HUDEP-2 (cell line): Measurements from ENCODE around the gene CYP1A2.
"Not testable (repeated sequence)": the region's sequence is repeated elsewhere in the genome, so short reads cannot be mapped to it uniquely, and the experiment has no call there.

Experiments used
- DNase-seq, 76 experiments: peaks; one replicate each; lab custom pipeline; 2025; ENCODE audit not compliant: unreplicated experiment in 76 of 76; lab: John Stamatoyannopoulos, UW

The CYP1A2 gene

DNA sequence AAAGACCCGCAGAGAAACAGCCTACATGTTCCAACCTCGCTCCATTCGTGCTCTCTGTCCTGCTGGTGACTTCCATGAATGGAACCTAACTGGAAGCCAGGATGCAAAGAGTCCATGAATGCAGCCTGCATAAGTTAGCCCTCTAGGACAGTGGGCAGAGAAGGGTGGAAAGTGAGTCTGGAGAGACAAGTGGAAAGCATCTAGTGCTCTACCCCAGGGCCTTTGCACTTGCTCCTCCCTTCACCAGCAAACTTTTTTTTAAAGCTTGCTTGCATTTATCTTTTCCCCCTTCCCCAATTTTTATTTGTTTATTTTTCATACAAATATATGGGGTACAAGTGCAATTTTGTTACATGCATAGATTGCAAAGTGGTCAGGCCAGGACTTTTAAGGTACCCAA is 15.4 kb upstream of the CYP1A2 start:
- no peak for DNase-seq

DNA sequence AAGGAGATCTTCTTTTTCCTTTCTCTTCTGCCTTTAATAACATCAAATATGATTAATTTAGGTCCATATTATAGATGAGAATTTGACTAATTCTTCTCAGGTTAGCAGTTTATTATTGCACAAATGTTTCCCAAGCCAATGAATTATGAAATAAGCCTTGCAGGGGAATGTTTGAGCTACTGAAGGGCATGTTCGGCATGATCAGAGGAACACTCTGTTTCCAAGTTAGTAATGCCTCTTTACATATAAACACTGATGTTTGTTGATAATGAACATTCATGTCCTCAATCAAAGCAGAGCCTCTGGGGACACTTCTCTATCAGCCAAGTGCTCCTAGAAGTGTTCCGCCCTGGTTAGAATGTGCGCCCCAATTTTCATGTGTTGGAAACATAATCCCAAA is 13.3 kb upstream of the CYP1A2 start:
- no peak for DNase-seq

DNA sequence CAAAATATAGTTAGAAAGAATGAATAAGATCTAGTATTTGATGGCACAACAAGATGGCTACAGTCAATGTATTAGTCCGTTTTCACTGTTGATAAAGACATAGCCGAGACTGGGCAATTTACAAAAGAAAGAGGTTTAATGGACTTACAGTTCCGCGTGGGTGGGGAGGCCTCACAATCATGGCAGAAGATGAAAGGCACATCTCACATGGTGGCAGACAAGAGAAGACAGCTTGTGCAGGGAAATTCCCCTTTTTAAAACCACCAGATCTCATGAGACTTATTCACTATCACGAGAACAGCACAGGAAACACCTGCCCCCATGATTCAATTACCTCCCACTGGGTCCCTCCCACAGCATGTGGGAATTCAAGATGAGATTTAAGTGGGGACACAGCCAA is 10.4 kb upstream of the CYP1A2 start:
- not testable (repeated sequence) for DNase-seq

DNA sequence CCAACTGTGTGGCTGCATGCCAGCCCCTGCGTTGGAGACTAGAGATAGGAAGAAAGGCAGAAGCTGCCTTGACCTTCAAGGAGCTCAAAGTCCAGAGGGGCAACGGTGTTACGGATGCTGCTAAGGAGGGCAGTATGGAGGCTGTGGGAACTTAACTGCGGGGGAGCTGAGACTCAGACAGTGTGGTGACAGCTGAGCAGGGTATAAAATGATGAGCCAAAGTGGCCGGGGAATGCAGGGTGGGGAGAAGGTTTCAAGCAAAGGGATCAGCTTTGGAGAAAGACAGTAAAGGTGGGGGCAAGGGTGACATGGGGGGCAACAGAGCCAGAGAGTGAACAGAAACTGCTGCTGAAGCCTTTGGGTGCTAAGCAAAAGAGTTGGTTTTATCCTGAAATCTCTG is 6.2 kb upstream of the CYP1A2 start:
- DNase-seq = no peak

DNA sequence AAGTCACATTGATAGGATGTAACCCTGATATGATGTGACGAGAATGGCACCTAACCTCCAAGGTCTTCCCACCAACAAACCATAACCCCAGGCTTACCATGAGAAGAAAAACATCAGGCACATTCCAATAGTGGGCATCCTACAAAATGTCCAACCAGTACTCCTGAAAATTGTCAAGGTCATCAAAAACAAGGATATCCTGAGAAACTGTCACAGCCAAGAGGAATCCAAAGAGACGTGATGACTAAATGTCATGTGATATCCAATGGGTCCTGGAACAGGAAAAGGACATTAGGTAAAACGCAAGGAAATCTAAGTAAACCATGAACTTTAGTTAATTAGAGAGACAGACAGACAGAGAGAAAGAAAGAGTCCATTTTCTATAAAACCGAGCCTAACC is 2.3 kb upstream of the CYP1A2 start:
- no peak for DNase-seq

DNA sequence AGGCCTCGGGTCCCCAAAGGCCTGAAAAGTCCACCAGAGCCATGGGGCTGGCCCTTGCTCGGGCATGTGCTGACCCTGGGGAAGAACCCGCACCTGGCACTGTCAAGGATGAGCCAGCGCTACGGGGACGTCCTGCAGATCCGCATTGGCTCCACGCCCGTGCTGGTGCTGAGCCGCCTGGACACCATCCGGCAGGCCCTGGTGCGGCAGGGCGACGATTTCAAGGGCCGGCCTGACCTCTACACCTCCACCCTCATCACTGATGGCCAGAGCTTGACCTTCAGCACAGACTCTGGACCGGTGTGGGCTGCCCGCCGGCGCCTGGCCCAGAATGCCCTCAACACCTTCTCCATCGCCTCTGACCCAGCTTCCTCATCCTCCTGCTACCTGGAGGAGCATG is 1.2 kb downstream of the CYP1A2 start:
- DNase-seq = no peak

DNA sequence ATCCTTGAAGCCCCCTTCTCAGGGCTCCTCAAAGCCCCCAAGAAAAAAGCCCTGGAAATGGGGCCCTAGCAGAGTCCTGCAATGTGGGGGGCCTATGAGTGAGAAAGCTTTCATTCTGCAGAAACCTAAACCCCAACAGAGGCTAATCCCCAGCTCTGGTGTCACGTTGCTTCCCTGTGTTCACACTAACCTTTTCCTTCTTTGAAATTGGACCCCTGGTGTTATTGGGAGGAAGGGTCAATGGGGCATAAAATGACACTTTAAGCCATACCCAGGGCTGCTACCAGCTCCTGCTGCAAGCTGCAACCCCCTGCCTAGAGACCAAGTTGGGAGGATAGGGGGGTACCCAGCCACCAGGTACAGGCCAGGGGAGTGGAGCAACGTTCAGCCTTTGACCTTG is 2.1 kb downstream of the CYP1A2 start:
- DNase-seq = no peak

DNA sequence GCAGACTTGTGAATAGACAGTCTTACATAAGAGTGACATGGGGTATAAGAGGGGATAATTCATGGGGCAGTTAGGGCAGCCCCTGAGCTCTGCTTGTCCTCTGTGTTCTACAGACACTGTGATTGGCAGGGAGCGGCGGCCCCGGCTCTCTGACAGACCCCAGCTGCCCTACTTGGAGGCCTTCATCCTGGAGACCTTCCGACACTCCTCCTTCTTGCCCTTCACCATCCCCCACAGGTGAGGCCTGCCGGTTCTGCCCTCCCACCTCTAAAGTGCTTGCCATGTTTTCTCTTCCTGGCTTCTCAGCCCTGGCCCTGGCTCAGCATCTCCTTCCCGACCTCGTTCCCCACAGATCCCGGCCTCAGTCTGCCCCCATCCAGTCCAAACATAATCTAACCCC is 3.4 kb downstream of the CYP1A2 start:
- DNase-seq = no peak

DNA sequence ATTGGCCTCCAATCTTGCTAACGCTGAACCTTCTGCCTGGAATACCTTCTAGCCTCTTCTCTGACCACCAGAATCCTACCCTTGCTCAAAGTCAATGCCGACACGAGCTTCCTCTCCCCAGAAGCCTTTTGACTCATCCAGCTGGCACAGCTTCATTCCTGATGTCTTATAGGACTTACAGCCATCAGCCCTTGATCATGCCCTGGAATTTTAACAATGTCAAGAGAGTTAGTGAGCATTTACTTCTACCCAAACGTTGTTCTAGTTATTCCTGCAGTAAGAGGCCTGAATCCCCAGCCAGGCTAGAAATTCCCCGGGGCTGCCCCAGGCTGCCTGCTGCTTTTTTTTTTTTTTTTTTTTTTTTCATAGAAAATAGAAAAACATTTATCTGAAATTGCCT is 3.9 kb downstream of the CYP1A2 start:
- DNase-seq = no peak

DNA sequence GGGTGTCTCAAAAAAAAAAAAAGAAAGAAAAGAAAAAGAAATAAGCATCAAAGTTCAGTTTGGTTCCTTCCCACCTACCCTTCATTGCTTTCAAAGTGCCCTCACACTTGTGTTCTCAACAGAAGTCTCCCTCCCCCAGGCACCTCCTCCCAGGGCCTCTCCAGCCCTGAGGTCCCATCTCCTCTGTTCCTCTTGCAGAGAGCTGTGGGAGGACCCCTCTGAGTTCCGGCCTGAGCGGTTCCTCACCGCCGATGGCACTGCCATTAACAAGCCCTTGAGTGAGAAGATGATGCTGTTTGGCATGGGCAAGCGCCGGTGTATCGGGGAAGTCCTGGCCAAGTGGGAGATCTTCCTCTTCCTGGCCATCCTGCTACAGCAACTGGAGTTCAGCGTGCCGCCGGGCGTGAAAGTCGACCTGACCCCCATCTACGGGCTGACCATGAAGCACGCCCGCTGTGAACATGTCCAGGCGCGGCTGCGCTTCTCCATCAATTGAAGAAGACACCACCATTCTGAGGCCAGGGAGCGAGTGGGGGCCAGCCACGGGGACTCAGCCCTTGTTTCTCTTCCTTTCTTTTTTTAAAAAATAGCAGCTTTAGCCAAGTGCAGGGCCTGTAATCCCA is 6.1 kb downstream of the CYP1A2 start:
- DNase-seq = no peak

DNA sequence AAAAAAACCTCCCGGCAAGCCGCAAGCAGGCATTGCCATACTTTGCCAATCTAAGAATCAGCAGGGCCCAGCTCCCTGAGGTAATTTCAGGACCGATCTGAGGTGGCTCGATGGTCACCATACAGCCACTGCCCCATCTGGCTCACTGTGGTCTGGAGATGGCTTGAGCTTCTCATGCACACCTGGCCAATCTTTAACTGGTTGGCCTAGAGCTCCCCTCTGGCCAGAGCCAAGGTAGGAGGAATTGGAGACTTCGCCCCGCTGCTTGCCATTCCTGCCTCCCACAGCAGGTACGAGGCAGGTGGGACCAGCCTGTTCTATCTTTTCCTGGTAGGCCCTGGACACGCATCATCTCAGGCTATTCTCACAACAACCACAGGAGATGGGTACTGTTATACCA is 10.1 kb downstream of the CYP1A2 start:
- DNase-seq = no peak

DNA sequence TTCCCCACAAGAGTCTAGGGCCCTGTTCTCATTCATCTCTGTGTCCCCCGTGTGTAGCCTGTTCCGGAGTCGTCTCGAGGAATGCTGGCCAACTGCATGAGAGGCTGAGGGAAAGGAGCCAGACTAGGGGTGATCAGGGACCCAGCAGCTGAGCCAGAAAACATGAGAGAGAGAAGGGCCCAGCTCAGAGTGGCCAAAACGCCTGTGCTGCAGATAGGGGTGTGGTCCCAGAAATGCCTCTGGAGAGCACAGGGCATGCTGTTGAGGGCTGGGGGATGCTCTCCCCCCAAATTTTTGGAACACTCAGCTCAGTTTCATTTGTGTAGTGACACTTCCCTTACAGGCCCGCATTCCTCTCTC is 14.1 kb downstream of the CYP1A2 start:
- no peak for DNase-seq

DNA sequence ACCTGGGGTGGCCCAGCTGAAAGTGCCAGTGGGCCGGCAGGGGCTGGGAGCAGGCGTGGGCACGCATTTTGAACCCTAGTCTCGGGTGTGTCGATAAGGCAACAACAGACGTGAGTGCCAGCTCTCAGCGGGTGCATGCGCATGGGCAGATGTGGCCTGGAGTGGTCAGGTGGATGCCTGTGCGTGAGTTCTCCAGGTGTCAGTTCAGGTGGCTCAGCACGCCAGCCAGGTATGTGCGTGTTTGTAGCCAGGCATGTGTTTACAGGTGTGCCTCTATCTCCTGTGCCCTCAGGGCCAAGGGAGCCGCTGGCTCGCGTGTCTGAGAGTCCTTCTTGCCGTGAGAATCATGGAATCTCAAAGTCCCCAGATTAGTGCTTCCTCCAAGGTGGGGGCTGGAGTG is 14.8 kb downstream of the CYP1A2 start:
- DNase-seq = no peak

DNA sequence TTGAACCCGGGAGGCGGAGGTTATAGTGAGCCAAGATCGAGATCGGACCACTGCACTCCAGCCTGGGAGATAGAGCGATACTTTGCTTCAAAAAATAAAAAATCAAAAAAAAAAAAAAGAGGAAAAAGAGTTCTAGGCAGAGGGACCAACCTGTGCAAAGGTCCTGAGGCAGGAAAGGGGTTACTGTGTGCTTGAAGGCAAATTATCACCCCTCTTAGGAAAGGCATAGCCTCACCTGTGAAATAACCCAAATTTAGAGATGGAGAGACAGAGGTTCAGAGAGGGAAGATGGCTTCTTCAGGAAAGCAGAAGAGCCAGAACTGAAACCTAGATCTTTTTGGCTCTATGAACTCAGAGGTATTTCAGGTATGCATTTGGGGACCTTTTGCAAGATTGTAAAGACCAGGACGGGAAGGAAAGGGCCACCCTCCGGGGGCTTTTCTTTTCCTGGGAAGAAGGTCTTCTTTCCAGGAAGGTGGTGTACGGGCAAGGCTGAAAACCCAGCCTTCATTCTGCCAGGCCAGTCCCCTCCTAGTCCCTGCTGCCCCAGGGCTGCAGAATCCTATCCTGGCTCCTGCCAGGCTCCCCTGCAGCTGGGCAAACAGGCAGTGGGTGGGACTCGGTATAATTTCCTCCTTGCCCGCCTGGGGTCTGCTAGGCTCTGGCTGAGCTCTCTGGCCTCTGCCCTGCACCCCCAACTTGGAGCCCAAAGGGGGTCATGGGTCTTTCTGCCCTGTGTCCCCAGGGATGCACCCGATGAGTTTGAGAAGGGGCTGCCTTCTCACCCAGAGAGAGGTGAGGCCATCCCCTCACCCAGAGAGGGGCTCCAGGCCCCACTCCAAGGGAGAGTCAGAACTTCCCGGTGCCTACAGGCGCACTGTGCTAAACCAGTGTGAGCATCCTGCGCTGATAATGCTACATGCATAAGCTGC is 18.8 kb downstream of the CYP1A2 start:
- DNase-seq = no peak

DNA sequence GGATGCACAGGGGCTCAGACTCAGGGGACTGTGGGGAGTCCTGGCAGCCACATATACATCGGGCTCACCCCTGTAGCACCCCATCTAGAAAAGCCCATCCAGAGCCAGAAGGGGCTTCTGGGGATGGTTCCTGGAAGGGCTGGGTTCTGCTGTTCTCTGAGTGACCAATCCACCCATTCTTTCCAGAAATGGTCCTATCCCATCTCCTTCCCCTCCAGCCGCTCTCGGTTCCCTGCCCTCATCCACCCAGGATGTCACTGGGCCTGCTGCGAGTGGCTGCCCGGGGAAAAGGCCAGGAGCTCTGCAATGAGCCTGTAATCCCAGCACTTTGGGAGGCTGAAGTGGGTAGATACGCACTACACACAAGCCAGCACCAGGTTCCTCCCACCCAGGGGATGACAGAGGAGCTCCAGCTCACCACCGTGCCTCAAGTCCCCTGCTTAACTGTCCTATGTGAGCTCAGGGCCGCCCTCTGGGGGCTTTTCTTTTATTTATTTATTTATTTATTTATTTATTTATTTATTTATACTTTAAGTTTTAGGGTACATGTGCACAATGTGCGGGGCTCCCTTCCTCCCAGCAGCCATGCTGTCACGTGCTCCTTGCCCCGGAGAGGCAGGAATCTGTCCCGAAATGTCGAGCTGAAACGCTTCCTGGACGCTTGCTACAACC is 19.6 kb downstream of the CYP1A2 start:
- no peak for DNase-seq

DNA sequence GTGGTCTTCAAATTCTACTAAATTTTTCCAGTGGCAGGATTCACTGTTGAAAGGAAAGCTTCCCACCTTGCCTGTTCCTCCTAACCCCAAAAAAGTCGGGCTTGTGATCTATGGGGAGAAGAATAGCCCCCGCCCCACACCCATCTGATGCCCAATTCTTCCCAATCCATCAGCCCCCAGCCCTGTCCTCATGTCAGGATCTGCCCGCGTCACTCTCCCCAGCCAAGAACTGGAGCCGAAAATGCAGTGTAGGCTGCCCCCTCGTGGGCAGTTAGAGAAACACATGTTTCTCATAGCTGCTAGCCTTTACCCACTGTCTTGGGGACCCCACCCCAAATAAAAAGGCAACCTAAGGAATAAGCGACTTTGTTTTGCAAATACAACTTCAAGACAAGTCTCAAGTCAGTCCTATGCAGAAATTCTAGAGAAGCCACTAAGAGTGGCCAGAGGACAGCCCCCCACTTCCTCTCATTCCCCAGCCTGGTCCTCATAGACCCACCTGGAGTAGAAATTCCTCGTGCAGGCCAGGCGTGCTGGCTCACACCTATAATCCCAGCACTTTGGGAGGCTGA is 20.2 kb downstream of the CYP1A2 start:
- DNase-seq = peak in 38 of 76 experiments; percentile 6 to 60 (median 30)

DNA sequence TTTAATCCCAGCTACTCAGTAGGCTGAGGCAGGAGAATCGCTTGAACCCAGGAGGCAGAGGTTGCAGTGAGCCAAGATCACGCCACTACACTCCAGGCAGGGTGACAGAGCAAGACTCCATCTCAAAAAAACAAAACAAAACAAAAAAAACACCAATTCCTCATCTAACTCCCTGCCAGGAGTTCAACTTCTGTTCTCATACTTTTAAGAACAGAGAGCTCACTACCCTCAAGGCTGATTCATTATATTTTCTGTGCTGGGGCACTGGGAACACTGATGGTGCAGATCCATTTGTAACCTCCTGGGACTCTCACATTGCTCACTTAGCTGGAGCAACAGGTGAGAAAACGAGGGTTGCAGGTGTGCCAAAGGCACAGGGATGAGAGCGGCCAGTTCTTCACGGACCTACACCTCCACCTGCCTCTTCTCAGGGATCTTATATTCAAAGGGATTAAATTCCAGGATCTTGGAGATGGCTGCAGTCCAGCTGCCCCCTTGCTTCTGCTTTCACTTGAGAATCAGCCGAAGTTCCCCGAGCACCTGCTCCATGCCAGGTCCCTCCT is 20.9 kb downstream of the CYP1A2 start:
- no peak for DNase-seq

DNA sequence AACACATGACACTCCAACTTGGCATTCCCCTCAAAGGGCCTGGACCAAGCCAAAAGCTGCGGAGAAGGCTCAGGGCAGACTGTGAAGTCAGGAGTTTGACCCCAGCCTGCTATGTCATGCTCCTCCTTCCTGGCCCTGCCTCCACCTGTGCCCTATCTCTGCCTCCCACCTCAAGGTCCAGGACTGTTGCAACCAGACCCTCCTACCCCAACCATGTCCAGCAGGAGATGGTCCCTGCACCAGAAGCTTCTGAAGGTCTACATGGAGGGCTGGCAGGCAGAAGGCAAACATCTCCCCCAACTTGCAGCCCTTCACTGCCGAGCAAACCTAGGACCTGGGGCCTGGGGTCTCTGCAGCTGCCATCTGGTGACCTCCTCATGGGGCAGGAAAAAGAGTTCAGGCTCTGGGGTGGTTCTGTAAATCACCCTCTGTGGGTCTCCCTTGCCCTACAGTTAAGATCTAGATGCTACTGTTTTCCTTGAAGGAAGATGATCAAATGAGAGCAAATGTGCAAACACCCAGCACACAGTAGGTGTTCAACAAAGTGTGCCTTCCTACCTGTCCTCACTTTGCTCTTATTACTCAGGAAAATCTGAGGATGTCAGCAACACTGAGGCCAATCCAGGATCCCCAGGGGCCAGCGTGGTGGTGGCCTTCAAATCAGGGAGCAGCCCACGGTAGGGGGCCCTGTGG is 21.7 kb downstream of the CYP1A2 start:
- DNase-seq = no peak

DNA sequence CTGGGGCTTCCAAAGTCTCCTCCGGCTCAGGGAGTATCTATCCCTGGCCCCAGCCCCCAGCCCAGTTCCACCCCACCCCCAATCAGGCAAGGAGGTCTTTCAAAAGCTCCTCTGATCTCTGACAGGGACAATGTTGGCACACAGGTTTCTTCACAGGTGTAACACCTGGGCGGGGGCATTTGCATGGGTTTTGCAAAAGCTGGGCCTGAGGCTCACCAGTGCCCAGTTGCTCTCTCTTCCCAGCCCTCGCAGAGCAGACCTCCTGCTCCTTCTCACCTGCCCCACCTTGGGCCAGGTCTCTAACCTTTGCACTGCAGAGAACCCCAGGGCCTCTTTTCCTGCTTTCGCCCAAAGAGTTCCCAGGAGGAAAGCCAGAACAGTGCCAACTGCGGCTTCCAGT is 24.7 kb downstream of the CYP1A2 start:
- DNase-seq = no peak

DNA sequence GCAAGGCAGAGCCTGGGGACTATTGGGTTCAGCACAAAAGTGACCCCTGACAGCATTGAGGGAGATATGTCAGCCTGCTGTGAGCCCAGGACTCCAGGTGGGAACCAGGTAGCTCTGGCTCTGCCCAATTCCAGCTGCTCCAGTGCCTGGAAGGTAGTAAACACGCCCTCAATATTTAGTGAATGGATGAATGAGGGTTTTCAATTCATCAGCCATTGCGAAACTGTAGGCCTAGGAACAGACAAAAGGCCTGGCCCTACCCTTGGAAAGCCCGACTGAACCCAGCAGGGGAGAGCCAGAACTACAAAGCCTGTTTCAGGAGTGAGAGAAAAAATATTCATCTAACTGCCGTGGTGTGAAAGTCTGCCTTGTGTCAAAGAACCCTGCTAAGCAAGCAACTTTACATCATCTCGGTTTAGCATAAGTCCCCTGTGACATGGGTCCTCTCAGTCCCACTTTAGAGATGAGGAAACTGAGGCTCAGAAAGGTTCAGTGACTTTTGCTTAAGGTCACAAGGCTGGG is 25.1 kb downstream of the CYP1A2 start:
- DNase-seq = no peak
